NCI-H1105 treated with DMSO at 0.1 percent for 48 hours (cell line): ENCODE results near the gene DSE.

Experiments used
- DNase-seq: peaks from one replicate; lab custom pipeline; 2025; lab: John Stamatoyannopoulos, UW

The DSE gene

GRCh38 chr6:116413357-116413756 is 42.6 kb downstream of the DSE start:
- DNase-seq: no peak

- DNase-seq: no peak
Measured at GRCh38 chr6:116417661-116418060, 46.9 kb downstream of the DSE start.

- DNase-seq: no peak
Measured at GRCh38 chr6:116419069-116419786, 48.5 kb downstream of the DSE start.

- no peak for DNase-seq
Measured at GRCh38 chr6:116420341-116420740, 49.6 kb downstream of the DSE start.

GRCh38 chr6:116422238-116422637 is 51.5 kb downstream of the DSE start:
- no peak for DNase-seq

GRCh38 chr6:116424001-116424400 is 53.3 kb downstream of the DSE start:
- no peak for DNase-seq

- no peak for DNase-seq
Measured at GRCh38 chr6:116426551-116426950, 55.8 kb downstream of the DSE start.

- DNase-seq: no peak
Measured at GRCh38 chr6:116429111-116429510, 58.4 kb downstream of the DSE start.

- no peak for DNase-seq
Measured at GRCh38 chr6:116430860-116431259, 60.1 kb downstream of the DSE start.

GRCh38 chr6:116431964-116432595 is 61.3 kb downstream of the DSE start:
- no peak for DNase-seq

GRCh38 chr6:116433206-116433712 is 62.5 kb downstream of the DSE start:
- DNase-seq: no peak

- DNase-seq: no peak
Measured at GRCh38 chr6:116434056-116434725, 63.4 kb downstream of the DSE start.

GRCh38 chr6:116436586-116436985 is 65.8 kb downstream of the DSE start:
- no peak for DNase-seq

- no peak for DNase-seq
Measured at GRCh38 chr6:116437656-116438055, 66.9 kb downstream of the DSE start.

GRCh38 chr6:116438590-116439448 is 68.1 kb downstream of the DSE start:
- DNase-seq: no peak

GRCh38 chr6:116439522-116440051 is 68.8 kb downstream of the DSE start:
- no peak for DNase-seq

GRCh38 chr6:116443105-116443504 is 72.4 kb downstream of the DSE start:
- DNase-seq: no peak

- peak; percentile 38 for DNase-seq
Measured at GRCh38 chr6:116444092-116444491, 73.3 kb downstream of the DSE start.

- no peak for DNase-seq
Measured at GRCh38 chr6:116444575-116444974, 73.8 kb downstream of the DSE start.

GRCh38 chr6:116445102-116445501 is 74.4 kb downstream of the DSE start:
- no peak for DNase-seq

- no peak for DNase-seq
Measured at GRCh38 chr6:116446399-116446798, 75.7 kb downstream of the DSE start.

- DNase-seq: peak; percentile 4
Measured at GRCh38 chr6:116447052-116447451, 76.3 kb downstream of the DSE start.
